ENCODE measurements around the gene MAPKAP1. TPM values are rescaled to one million over a fixed set of nuclear protein-coding genes. Genes with fewer than 3 reads are reported as not detected.

Gene MAPKAP1
- total RNA-seq, 1 donor from 2014 or later, result 63.4 TPM

GRCh38 chr9:125439434-125440272 is 267.4 kb downstream of the MAPKAP1 start:
- H3K4me3 Mint-ChIP-seq, result peak overlapping the region; percentile 14
- peak overlapping the region; percentile 62 for H3K27ac Mint-ChIP-seq (ENCODE audit: unreplicated experiment)
- peaks cover 2% of the 10 kb centered on the region for H3K36me3 Mint-ChIP-seq (ENCODE audit: low read depth)
- TF ChIP-seq, protein P1, sequence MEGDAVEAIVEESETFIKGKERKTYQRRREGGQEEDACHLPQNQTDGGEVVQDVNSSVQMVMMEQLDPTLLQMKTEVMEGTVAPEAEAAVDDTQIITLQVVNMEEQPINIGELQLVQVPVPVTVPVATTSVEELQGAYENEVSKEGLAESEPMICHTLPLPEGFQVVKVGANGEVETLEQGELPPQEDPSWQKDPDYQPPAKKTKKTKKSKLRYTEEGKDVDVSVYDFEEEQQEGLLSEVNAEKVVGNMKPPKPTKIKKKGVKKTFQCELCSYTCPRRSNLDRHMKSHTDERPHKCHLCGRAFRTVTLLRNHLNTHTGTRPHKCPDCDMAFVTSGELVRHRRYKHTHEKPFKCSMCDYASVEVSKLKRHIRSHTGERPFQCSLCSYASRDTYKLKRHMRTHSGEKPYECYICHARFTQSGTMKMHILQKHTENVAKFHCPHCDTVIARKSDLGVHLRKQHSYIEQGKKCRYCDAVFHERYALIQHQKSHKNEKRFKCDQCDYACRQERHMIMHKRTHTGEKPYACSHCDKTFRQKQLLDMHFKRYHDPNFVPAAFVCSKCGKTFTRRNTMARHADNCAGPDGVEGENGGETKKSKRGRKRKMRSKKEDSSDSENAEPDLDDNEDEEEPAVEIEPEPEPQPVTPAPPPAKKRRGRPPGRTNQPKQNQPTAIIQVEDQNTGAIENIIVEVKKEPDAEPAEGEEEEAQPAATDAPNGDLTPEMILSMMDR (conservative IDR thresholded peaks at IDR 0.05), result no peak
- no peaks in the 10 kb centered on the region for H3K9me3 Mint-ChIP-seq
- no peak for DNase-seq (ENCODE audit: low read depth, low spot score)
- H3K27me3 Mint-ChIP-seq (ENCODE audit: low read depth), result no peaks in the 10 kb centered on the region
- H3K4me1 Mint-ChIP-seq, result peaks cover 13% of the 10 kb centered on the region

GRCh38 chr9:125438506-125439433 is 268.2 kb downstream of the MAPKAP1 start:
- Mint-ChIP-seq H3K36me3 (ENCODE audit: low read depth) (peaks cover under 1% of the 10 kb centered on the region), H3K4me1 (peaks cover 6% of the 10 kb centered on the region), H3K27ac (ENCODE audit: unreplicated experiment) (no peak overlapping the region), H3K9me3 (no peaks in the 10 kb centered on the region), H3K4me3 (no peak overlapping the region), H3K27me3 (ENCODE audit: low read depth) (no peaks in the 10 kb centered on the region)
- TF ChIP-seq, protein P1 (conservative IDR thresholded peaks at IDR 0.05), result no peak
- DNase-seq (ENCODE audit: low read depth, low spot score), result no peak

DNA sequence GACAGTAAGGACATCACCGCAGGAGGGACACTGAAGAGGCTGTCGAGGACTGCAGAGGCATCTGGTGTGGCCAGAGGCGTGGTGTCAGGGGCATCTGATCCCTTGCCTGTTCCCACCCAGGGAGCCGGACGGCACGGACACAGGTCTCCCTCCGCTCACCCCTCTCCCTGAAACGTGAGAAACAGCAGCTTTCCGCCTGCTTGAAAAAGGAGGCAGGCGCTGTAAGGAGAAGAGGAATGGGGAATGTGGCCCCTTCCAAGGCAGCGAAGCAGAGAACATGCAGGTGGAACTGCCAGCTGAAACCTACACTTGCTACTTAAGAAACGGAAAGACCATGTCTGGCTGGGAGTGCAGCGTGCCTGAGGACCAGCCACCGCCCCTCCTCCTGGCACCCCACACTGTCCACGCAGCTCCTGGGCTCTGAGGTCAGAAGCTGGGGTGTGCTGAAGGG is 269.2 kb downstream of the MAPKAP1 start:
- Mint-ChIP-seq H3K27me3 (ENCODE audit: low read depth) (no peaks in the 10 kb centered on the region), H3K27ac (ENCODE audit: unreplicated experiment) (no peak overlapping the region), H3K4me3 (no peak overlapping the region), H3K36me3 (ENCODE audit: low read depth) (no peaks in the 10 kb centered on the region), H3K4me1 (peaks cover 8% of the 10 kb centered on the region), H3K9me3 (no peaks in the 10 kb centered on the region)
- TF ChIP-seq, protein P1 (conservative IDR thresholded peaks at IDR 0.05), result no peak
- DNase-seq (ENCODE audit: low read depth, low spot score), result no peak

- H3K9me3 Mint-ChIP-seq, result no peaks in the 10 kb centered on the region
- no peak overlapping the region for H3K4me3 Mint-ChIP-seq
- TF ChIP-seq, protein P1 (conservative IDR thresholded peaks at IDR 0.05), result no peak
- DNase-seq (ENCODE audit: low read depth, low spot score), result no peak
- H3K27ac Mint-ChIP-seq (ENCODE audit: unreplicated experiment), result no peak overlapping the region
- H3K27me3 Mint-ChIP-seq (ENCODE audit: low read depth), result no peaks in the 10 kb centered on the region
- peaks cover 8% of the 10 kb centered on the region for H3K4me1 Mint-ChIP-seq
- no peaks in the 10 kb centered on the region for H3K36me3 Mint-ChIP-seq (ENCODE audit: low read depth)
Measured at GRCh38 chr9:125436613-125437443, 270.2 kb downstream of the MAPKAP1 start.

All from neural crest cell (in vitro differentiated cells).